AG09309 (cell line): ENCODE results near the gene GP1BA.

Experiments used
- DNase-seq: peaks from one replicate; pipeline ENCODE4 v3.0.0-alpha.2; 2010; ENCODE audit warnings: low read depth
- H3K4me3 ChIP-seq: 2 replicates; pipeline ENCODE4 v1.5.1; 2011; ENCODE audit warnings: mild to moderate bottlenecking, low read depth, low read length, moderate library complexity; ENCODE audit not compliant: control insufficient read depth
- TF ChIP-seq, protein P1 (sequence below): IDR thresholded peaks from 2 replicates; pipeline ENCODE4 v1.5.1; 2011; ENCODE audit warnings: mild to moderate bottlenecking, low read depth, low read length, inconsistent platforms; ENCODE audit not compliant: insufficient read depth, control insufficient read depth; ENCODE audit errors: missing control alignments

GP1BA gene

DNA sequence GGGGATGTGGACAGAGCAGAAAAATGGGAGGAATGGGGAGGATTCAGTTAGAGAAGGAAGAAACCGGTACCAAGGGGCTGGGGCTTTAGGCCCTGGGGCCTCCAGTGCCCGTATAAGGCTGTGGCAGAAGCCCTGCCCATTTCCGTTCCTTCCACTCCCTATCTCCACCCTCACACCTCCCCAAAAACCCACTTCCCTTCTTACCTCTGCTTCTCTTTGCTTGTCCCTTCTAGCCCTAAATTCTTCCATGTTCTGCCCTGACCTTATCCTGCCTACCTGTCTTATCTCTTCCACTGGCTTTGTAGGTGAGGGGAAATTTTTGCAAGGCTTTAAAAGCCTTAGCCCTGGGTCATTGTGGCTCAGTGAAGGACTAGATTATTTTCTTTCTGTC is 12.1 kb downstream of the GP1BA start:
- H3K4me3 ChIP-seq, result no peak overlapping the region
- no peak for DNase-seq
- TF ChIP-seq, protein P1, sequence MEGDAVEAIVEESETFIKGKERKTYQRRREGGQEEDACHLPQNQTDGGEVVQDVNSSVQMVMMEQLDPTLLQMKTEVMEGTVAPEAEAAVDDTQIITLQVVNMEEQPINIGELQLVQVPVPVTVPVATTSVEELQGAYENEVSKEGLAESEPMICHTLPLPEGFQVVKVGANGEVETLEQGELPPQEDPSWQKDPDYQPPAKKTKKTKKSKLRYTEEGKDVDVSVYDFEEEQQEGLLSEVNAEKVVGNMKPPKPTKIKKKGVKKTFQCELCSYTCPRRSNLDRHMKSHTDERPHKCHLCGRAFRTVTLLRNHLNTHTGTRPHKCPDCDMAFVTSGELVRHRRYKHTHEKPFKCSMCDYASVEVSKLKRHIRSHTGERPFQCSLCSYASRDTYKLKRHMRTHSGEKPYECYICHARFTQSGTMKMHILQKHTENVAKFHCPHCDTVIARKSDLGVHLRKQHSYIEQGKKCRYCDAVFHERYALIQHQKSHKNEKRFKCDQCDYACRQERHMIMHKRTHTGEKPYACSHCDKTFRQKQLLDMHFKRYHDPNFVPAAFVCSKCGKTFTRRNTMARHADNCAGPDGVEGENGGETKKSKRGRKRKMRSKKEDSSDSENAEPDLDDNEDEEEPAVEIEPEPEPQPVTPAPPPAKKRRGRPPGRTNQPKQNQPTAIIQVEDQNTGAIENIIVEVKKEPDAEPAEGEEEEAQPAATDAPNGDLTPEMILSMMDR, result no peak

DNA sequence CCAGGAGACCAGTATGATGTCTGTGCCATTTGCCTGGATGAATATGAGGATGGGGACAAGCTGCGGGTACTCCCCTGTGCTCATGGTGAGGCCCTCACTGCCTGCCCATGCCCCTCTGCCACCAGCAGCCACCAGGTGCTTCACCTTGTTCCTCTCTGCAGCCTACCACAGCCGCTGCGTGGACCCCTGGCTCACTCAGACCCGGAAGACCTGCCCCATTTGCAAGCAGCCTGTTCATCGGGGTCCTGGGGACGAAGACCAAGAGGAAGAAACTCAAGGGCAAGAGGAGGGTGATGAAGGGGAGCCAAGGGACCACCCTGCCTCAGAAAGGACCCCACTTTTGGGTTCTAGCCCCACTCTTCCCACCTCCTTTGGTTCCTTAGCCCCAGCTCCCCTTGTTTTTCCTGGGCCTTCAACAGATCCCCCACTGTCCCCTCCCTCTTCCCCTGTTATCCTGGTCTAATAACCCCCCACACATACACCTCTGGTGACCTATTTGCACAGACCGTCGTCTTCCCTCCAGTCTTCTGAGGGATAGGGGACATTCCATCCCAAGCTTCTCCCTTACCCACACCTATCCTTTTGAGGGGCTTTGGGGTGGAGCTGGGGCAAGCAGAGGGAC is 12.6 kb downstream of the GP1BA start:
- no peak for DNase-seq
- TF ChIP-seq, protein P1, result no peak

GRCh38 chr17:4945176-4945943 is 13.3 kb downstream of the GP1BA start:
- peak overlapping the region; percentile 88 for H3K4me3 ChIP-seq
- TF ChIP-seq, protein P1, result no peak
- peak; percentile 73 for DNase-seq

More for the DNA sequence above, 12.6 kb downstream of the GP1BA start:
- H3K4me3 ChIP-seq, result peak overlapping the region; percentile 21

- TF ChIP-seq, protein P1, result no peak
- DNase-seq, result no peak
- peak overlapping the region; percentile 88 for H3K4me3 ChIP-seq
Observed at GRCh38 chr17:4945944-4946280, 13.8 kb downstream of the GP1BA start.

DNA sequence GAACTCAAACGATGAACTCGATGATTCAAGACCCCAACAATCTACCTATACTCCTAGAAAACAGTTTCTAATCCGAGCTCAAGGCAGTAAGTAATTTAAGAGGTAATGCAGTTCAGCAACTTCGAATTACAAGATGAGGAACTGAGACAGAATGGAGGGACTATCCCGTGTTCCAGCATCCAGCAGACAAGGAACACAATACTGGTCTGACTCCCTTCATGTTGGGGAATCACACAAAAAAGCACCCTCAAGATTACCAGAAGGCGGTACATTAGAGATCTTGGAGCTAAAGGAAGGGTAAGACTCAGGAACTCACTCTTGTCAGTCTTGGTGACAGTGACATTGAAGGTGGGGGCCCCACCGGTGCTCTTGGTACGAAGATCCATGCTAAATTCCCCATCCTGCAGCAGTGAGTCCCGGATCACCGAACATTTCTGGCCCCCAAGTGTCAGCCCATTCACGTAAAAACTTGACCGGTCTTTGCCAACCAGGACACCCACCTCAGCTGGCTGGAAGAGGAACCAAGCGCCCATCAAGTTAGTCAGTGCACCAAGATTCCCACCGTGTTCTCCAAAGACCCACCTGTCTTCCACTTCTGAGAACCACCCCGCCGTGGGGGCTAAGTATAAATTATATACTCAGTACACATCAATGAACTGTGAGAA is 14.4 kb downstream of the GP1BA start:
- TF ChIP-seq, protein P1, result no peak
- no peak for DNase-seq

DNA sequence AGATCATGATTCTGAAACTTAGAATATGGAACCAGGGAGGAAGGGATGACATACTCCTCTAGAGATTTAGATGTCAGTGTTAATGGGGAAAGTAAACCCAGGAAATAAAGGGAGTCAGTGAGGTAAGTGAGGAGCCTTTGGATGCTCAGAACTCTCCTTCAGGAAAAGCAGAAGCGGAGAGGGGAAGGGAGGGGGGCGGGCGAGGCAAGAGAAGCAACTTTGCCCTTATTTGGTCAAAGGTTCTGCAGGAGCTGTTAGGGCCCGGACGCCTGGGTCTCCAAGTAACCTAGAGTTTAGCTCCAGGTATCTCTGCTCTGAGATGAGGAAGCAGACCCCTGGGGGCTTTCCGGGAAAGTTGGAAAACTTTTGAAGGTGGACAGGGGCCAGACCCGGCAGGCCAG is 14.9 kb downstream of the GP1BA start:
- TF ChIP-seq, protein P1, result no peak
- peak overlapping the region; percentile 88 for H3K4me3 ChIP-seq
- no peak for DNase-seq

More for the DNA sequence above, 14.4 kb downstream of the GP1BA start:
- peak overlapping the region; percentile 88 for H3K4me3 ChIP-seq
